PC-9 (cell line): ENCODE data around the gene RNLS. TPM values are rescaled to one million over a fixed set of nuclear protein-coding genes. Genes with fewer than 3 reads are reported as not detected.

Experiments used
- BruUV-seq: library from RNA; stranded (reverse); fragments of 400-500 nt; replicated peaks from 2 replicates; lab custom pipeline; 2021; lab: Mats Ljungman, UMichigan
- CTCF ChIA-PET: fragments of 300-600 bp; sonication (Branson Sonifier 250); formaldehyde crosslinking; loops from one replicate; lab custom pipeline; 2022; ENCODE audit warnings: antibody characterized with exemption; lab: Charles Lee
- POLR2A ChIA-PET: fragments of 300-600 bp; sonication (Branson Sonifier 250); formaldehyde crosslinking; loops from one replicate; lab custom pipeline; 2022; ENCODE audit warnings: antibody characterized with exemption; ENCODE audit not compliant: unreplicated experiment; lab: Charles Lee
- DNase-seq, 2 experiments: peaks; one replicate each; pipeline versions ENCODE4 v3.0.0 to v3.0.0-alpha.2; 2015 to 2022; ENCODE audit warnings: mixed read lengths in 1 of 2
- H2AFZ ChIP-seq: fragments of 200-600 bp; sonication (generic); 2 replicates; pipeline ENCODE4 v1.8.1; 2017; ENCODE audit warnings: antibody characterized with exemption
- H3F3A ChIP-seq: fragments of 200-600 bp; sonication (generic); 2 replicates; pipeline ENCODE4 v1.8.1; 2017; ENCODE audit warnings: antibody characterized with exemption, mild to moderate bottlenecking, low read depth; ENCODE audit not compliant: insufficient read depth
- H3K27ac ChIP-seq: fragments of 200-600 bp; sonication (generic); 2 replicates; pipeline ENCODE4 v1.6.1; 2016; ENCODE audit warnings: mixed run types
- H3K27me3 ChIP-seq: fragments of 200-600 bp; sonication (generic); 2 replicates; pipeline ENCODE4 v1.6.1; 2016; ENCODE audit warnings: low read depth, mixed run types; ENCODE audit not compliant: insufficient read depth
- H3K36me3 ChIP-seq: fragments of 200-600 bp; sonication (generic); 2 replicates; pipeline ENCODE4 v1.6.1; 2016; ENCODE audit warnings: low read depth, mixed run types
- H3K4me1 ChIP-seq: fragments of 200-600 bp; sonication (generic); replicated peaks from 2 replicates; pipeline ENCODE4 v1.6.1; 2016; ENCODE audit warnings: mixed run types; ENCODE audit not compliant: insufficient read depth
- H3K4me2 ChIP-seq: fragments of 200-600 bp; sonication (generic); 2 replicates; pipeline ENCODE4 v1.6.1; 2017; ENCODE audit warnings: mixed run types
- H3K4me3 ChIP-seq: fragments of 200-600 bp; sonication (generic); 2 replicates; pipeline ENCODE4 v1.6.1; 2016; ENCODE audit warnings: mixed run types
- H3K79me2 ChIP-seq: fragments of 200-600 bp; sonication (generic); 2 replicates; pipeline ENCODE4 v1.6.1; 2017; ENCODE audit warnings: low read depth, mixed run types
- H3K9me2 ChIP-seq: fragments of 200-600 bp; sonication (generic); 2 replicates; pipeline ENCODE4 v1.8.1; 2017; ENCODE audit warnings: mild to moderate bottlenecking; ENCODE audit not compliant: insufficient read depth
- H3K9me3 ChIP-seq: fragments of 200-600 bp; sonication (generic); 2 replicates; pipeline ENCODE4 v1.8.1; 2016; ENCODE audit warnings: low read depth; ENCODE audit not compliant: insufficient read depth
- H4K20me1 ChIP-seq: fragments of 200-600 bp; sonication (generic); 2 replicates; pipeline ENCODE4 v1.8.1; 2017; ENCODE audit not compliant: insufficient read depth
- CTCF ChIP-seq: fragments of 200-600 bp; sonication (generic); conservative IDR thresholded peaks from 2 replicates; pipeline ENCODE4 v1.6.1; 2017; ENCODE audit warnings: mixed run types, antibody characterized with exemption, mild to moderate bottlenecking, moderate library complexity
- EZH2 ChIP-seq: fragments of 200-600 bp; sonication (generic); IDR thresholded peaks from 2 replicates; pipeline ENCODE4 v1.8.0; 2017; ENCODE audit warnings: antibody characterized with exemption, low read depth
- intact Hi-C: fragments of 100-400 bp; cut with micrococcal nuclease; formaldehyde crosslinking; loops from one replicate; pipeline ENCODE4 v1.10.0; 2022; ENCODE audit not compliant: unreplicated experiment
- total RNA-seq: library from RNA; stranded (reverse); gene quantifications from 2 replicates; pipeline ENCODE4 v1.2.3, GENCODE V29; 2021

The RNLS gene
- total RNA-seq, 1 experiment from 2014 or later: not detected

DNA sequence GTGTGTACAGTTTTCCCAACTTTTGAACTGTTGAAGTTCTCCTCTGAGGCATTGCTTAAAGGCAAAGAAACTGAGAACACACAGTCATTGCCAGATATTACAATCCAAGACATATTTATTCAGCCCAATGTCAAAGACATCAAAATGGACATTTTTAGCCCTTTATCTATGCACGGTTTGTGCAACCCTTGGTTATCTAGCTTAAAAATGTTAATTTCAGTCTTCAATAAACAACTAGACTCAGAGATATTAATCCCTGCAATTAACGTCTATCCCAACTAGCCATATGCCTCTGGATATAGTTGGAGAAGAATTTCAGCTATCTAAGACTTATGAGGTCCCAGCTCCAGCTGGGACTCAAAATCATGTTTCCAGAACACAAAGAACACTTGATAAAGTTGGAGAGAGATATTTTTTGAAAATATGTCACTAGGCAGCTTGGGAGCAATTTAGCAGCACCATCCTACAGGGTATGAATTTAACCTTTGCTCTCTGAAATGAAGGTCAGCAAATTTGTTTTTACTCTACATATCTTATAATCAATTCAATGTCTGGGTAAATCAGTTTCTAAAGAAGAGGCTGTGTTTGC, 357.0 kb downstream of the RNLS start:
- no peaks in the 10 kb centered on the region for H3K36me3 ChIP-seq
- no TSS peak for BruUV-seq
- intact Hi-C loops: no loop called here
- no peaks in the 10 kb centered on the region for H4K20me1 ChIP-seq
- H3F3A ChIP-seq: no peaks in the 10 kb centered on the region
- no peak for DNase-seq
- ChIA-PET CTCF (no interaction called here), POLR2A (no interaction called here)
- no peak overlapping the region for H3K27ac ChIP-seq
- H3K79me2 ChIP-seq: no peaks in the 10 kb centered on the region
- no peaks in the 10 kb centered on the region for H3K9me2 ChIP-seq
- H3K4me2 ChIP-seq: no peak overlapping the region
- no peaks in the 10 kb centered on the region for H3K9me3 ChIP-seq
- no peaks in the 10 kb centered on the region for H3K4me1 ChIP-seq
- no peak overlapping the region for H2AFZ ChIP-seq
- H3K4me3 ChIP-seq: no peak overlapping the region
- no peaks in the 10 kb centered on the region for H3K27me3 ChIP-seq
- TF ChIP-seq CTCF (no peak), EZH2 (no peak)

Other genes with a start within 250 kb of the RNLS start
- gene LIPJ, start 3.4 kb upstream of the RNLS start, total RNA-seq: not detected in 2 replicates
- gene LIPF, start 81.1 kb upstream of the RNLS start, total RNA-seq: not detected in 2 replicates
- gene LIPK, start 122.9 kb upstream of the RNLS start, total RNA-seq: not detected in 2 replicates
- gene LIPN, start 176.7 kb upstream of the RNLS start, total RNA-seq: not detected in 2 replicates
- gene LIPM, start 219.4 kb upstream of the RNLS start, total RNA-seq: not detected in 2 replicates